ENCODE measurements around the gene MSI2.
"Not testable (repeated sequence)": the region's sequence is repeated elsewhere in the genome, so short reads cannot be mapped to it uniquely, and the experiment has no call there.

Gene MSI2

DNA sequence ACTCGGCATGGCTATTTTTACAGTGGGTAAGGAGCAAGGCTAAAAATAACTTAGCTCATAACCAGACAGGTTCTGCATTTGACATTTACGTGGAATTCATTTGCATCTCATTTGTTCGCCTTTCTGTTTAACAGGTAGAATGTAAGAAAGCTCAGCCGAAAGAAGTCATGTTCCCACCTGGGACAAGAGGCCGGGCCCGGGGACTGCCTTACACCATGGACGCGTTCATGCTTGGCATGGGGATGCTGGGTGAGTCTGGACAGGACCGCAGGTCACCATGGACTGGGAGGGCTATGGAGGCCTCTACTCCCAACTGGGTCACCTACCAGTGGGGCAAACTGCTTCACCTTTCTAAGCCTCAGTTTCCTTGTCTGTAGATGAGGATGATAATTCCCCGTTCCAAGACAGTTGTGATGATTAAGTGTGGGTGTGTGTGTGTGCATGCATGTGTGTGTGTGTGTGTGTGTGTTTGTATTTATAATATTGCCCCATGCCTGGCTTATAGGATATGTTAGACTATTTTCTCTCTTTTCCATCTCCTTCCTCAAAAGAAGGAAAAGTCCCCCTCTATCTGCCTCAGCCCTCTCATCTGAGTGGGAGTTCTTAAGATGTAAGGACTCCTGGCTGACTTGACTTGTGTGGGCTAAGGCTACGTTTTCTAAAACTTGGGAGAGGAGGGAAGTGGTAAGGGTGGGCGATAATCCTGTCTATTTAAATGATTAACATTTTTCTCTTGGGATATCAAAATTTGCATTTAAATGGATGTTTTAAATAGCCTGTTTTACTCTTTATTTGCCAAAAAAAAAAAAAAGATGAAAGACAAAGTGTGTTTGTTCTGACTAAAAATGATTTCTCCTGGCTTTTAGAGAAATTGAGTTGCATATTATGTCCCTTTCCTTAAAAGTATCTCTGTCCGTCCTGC, 359.8 kb downstream of the MSI2 start:
- Histone ChIP-seq H3K4me1 (ENCODE audit: insufficient read depth, low read length) (peaks cover 2% of the 10 kb centered on the region), H3K4me3 (ENCODE audit: low read length) (no peak overlapping the region), H2AFZ (ENCODE audit: low read depth, low read length) (no peak overlapping the region), H3K9me3 (ENCODE audit: low read length) (peaks cover 2% of the 10 kb centered on the region), H3K36me3 (ENCODE audit: insufficient read depth, low read length) (peaks cover 38% of the 10 kb centered on the region), H3K27me3 (ENCODE audit: insufficient read depth, low read length) (no peaks in the 10 kb centered on the region)

DNA sequence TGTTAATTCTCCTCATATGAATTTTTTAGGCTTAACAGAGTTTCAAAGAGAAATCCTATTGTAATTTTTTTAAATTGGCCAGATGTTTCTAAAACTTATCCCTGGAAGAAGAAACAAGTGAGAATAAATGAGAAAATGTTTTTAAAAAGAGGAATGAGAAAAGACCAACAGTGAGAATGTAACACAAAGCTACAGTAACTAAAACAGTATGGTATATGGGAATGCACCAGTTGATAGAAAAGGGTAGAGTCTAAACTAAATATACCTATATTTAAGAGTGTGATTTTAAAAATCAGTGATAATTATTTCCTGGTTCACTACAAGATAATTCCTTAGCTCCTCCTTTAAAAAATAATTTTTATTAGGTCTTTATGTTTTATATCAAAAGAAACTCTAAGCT, 360.9 kb downstream of the MSI2 start:
- peaks cover 2% of the 10 kb centered on the region for H3K9me3 ChIP-seq (ENCODE audit: low read length)
- no peak overlapping the region for H3K4me3 ChIP-seq (ENCODE audit: low read length)
- no peaks in the 10 kb centered on the region for H3K27me3 ChIP-seq (ENCODE audit: insufficient read depth, low read length)
- H2AFZ ChIP-seq (ENCODE audit: low read depth, low read length): no peak overlapping the region
- H3K4me1 ChIP-seq (ENCODE audit: insufficient read depth, low read length): peaks cover 2% of the 10 kb centered on the region
- H3K36me3 ChIP-seq (ENCODE audit: insufficient read depth, low read length): peaks cover 38% of the 10 kb centered on the region

DNA sequence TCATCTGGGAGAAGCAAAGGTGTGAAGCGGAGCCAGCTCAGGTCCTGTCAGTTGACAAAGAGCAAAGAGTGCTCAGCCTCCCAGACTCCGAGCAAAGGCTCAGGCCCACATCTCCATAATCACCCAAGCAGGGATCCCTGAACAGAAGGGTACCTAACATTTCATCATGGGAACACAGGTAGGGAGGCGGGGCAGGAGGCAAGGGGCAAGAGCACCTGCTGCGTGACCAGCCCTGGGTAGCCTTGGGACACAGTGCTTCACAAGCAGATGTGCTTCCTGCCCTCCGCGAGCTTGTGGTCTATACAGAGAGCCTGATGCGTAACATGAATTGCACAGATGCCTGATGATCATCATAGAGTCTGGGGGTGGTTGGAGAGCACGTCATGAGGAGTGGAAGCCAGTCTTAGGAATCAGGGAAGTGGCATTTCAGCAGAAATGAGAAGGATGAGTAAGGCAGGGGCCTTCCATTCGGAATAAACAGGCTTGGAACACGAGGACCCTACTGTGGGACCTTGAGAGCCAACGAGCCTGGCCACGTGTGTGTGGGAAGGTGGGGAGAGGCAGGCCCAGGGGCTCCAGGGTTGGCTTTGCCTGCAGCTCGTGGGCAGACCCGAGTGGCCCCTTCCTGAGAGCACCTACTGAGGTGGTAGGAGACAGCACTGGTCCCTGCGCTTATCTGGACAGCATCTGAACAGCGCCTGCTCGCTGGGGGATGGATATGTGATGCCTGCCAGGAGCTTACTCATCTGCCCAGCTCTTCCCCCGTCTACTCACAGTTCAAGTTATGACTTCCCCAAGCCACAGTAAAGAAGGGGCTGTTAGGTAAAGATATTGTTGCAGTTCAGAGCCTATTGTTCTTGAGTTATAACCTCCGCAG, 363.0 kb downstream of the MSI2 start:
- Histone ChIP-seq H3K27me3 (ENCODE audit: insufficient read depth, low read length) (no peaks in the 10 kb centered on the region), H3K36me3 (ENCODE audit: insufficient read depth, low read length) (peaks cover 38% of the 10 kb centered on the region), H3K9me3 (ENCODE audit: low read length) (peaks cover 2% of the 10 kb centered on the region), H3K4me1 (ENCODE audit: insufficient read depth, low read length) (peaks cover 9% of the 10 kb centered on the region), H3K4me3 (ENCODE audit: low read length) (no peak overlapping the region), H2AFZ (ENCODE audit: low read depth, low read length) (no peak overlapping the region)

DNA sequence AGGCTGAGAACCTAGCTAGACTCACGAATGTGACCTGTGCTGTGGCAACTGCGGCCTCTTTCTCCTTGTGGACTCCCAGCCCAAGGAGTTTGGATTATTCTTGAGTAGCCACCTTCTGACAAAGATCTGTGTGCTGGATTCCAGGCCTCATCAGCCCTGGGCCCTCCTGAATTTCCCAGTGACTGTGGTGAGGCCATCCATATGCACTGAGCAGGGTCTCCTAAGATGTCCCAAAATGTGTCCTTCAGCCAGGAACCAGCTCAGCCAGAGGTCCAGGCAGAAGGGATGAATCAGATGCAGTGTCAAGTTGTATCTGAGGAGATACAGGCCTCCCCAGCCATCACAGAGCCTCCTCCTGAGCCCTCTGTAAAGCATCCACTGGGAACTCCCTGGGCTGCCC, 364.3 kb downstream of the MSI2 start:
- H3K9me3 ChIP-seq (ENCODE audit: low read length): peaks cover 2% of the 10 kb centered on the region
- H3K36me3 ChIP-seq (ENCODE audit: insufficient read depth, low read length): peaks cover 38% of the 10 kb centered on the region
- no peak overlapping the region for H3K4me3 ChIP-seq (ENCODE audit: low read length)
- H2AFZ ChIP-seq (ENCODE audit: low read depth, low read length): no peak overlapping the region
- H3K4me1 ChIP-seq (ENCODE audit: insufficient read depth, low read length): peaks cover 21% of the 10 kb centered on the region
- no peaks in the 10 kb centered on the region for H3K27me3 ChIP-seq (ENCODE audit: insufficient read depth, low read length)

DNA sequence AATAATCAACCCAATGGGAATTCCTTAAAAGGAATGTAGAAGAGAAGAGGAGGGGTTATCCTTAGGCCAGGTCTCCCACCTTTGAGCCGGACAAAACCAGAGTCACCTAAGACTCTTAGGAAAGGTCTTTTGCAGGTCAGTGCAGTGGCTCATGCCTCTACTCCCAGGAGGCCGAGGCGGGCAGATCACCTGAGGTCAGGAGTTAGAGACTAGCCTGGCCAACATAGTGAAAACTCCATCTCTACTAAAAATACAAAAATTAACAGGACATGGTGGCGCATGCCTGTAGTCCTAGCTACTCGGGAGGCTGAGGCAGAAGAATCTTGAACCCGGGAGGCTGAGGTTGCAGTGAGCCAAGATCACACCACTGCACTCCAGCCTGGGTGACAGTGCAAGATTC, 365.5 kb downstream of the MSI2 start:
- H2AFZ ChIP-seq (ENCODE audit: low read depth, low read length); H3K27me3 ChIP-seq (ENCODE audit: insufficient read depth, low read length); H3K9me3 ChIP-seq (ENCODE audit: low read length); H3K4me3 ChIP-seq (ENCODE audit: low read length): not testable (repeated sequence)
- H3K36me3 ChIP-seq (ENCODE audit: insufficient read depth, low read length): peaks cover 38% of the 10 kb centered on the region
- H3K4me1 ChIP-seq (ENCODE audit: insufficient read depth, low read length): peaks cover 25% of the 10 kb centered on the region

DNA sequence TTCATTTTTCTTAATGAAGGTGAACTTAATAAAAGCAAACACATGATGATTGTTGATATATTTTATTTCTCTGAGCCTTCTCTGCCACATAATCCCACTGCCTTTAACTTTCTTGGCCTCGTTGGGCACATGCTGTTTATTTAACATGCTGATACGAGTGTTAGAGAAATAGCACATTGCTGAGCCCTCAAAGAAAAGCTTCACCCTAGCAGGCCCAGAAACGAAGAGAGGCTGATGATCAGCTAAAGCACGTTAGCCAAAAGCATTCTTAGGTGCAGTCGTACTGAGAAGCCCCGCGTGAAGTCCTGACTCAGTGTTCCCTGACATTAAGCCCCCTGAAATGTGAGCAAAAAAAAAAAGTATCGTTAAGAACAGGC, 366.0 kb downstream of the MSI2 start:
- no peaks in the 10 kb centered on the region for H3K27me3 ChIP-seq (ENCODE audit: insufficient read depth, low read length)
- peaks cover 25% of the 10 kb centered on the region for H3K4me1 ChIP-seq (ENCODE audit: insufficient read depth, low read length)
- H3K9me3 ChIP-seq (ENCODE audit: low read length): peaks cover 2% of the 10 kb centered on the region
- peaks cover 38% of the 10 kb centered on the region for H3K36me3 ChIP-seq (ENCODE audit: insufficient read depth, low read length)
- no peak overlapping the region for H2AFZ ChIP-seq (ENCODE audit: low read depth, low read length)
- H3K4me3 ChIP-seq (ENCODE audit: low read length): no peak overlapping the region

DNA sequence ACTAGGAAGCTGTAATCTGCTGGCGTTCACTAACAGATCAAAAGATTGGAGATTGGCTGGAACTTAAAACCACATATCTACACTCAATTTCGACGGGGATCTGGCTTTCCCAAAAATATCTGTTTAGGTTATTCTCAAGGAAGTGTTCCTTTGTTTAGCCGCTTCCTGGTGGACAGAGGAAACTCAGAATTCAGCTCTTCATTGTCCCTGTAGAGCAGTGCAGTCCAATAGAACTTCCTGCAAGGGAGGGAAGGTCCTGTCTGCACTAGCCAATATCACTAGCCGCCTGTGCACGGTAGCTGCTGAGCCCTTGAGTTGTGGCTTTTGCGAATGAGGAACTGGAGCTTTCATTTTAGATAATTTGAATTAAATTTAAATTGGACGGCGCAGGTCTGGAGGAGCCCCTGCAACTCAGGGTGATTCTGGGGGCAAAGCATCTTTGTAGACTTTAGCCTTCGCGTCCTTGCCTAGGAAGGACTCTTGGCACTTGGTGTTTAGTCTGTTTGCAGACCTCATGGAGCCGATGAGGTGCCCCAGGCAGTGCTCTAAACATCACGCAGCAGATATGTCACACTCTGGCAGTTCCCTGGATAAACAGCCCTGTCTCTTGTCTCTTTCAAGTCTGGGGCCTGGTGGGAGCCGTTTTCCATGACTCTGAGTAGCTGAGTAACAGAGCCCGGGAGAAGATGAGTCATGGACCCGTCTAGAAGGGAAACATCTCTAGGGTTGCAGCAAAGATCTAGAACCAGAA, 366.5 kb downstream of the MSI2 start:
- Histone ChIP-seq H3K9me3 (ENCODE audit: low read length) (peaks cover 2% of the 10 kb centered on the region), H3K36me3 (ENCODE audit: insufficient read depth, low read length) (peaks cover 44% of the 10 kb centered on the region), H2AFZ (ENCODE audit: low read depth, low read length) (no peak overlapping the region), H3K4me3 (ENCODE audit: low read length) (no peak overlapping the region), H3K4me1 (ENCODE audit: insufficient read depth, low read length) (peaks cover 25% of the 10 kb centered on the region), H3K27me3 (ENCODE audit: insufficient read depth, low read length) (no peaks in the 10 kb centered on the region)

DNA sequence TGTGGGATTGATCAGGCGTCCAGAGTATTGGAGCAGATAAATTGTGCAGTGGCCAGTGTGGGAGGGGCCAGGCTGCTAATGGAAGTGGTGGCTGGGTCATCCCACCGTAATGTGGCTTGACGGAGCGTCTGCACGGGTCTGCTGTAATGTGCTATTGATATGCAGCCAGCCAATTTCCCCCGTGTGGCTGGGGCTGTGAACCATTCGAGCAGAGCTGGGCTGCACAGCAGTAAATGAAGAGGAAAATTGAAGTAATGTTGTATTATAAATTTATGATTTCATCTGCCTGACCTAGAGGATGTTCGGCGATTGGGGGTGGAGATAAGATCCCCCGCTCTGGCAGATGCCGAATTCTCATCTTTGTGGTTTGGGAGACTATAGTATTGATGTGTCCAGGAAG, 367.3 kb downstream of the MSI2 start:
- Histone ChIP-seq H3K9me3 (ENCODE audit: low read length) (no peaks in the 10 kb centered on the region), H3K4me1 (ENCODE audit: insufficient read depth, low read length) (peaks cover 25% of the 10 kb centered on the region), H2AFZ (ENCODE audit: low read depth, low read length) (no peak overlapping the region), H3K27me3 (ENCODE audit: insufficient read depth, low read length) (no peaks in the 10 kb centered on the region), H3K36me3 (ENCODE audit: insufficient read depth, low read length) (peaks cover 48% of the 10 kb centered on the region), H3K4me3 (ENCODE audit: low read length) (no peak overlapping the region)

DNA sequence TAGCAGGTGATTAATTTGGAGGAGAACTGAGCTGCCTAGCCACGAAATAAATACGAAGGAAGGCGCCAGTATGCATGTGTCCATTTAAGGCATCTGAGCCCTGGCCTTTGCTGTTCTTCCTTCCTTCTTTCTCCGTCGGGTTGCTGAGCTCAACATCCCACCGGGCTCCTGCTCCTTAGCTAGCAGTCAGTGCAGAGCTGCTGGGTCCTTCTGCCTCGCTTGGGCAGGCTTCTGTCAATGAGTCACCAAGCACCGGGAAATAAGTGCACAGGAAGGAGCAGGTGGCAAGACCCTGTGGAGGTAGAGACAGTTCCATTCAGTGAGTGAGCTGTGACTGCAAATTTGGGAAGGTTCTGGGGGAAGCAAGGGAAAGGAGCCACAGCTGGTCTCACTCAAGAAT, 368.1 kb downstream of the MSI2 start:
- H3K4me3 ChIP-seq (ENCODE audit: low read length): no peak overlapping the region
- peaks cover 25% of the 10 kb centered on the region for H3K4me1 ChIP-seq (ENCODE audit: insufficient read depth, low read length)
- H3K27me3 ChIP-seq (ENCODE audit: insufficient read depth, low read length): no peaks in the 10 kb centered on the region
- peaks cover 48% of the 10 kb centered on the region for H3K36me3 ChIP-seq (ENCODE audit: insufficient read depth, low read length)
- H2AFZ ChIP-seq (ENCODE audit: low read depth, low read length): no peak overlapping the region
- no peaks in the 10 kb centered on the region for H3K9me3 ChIP-seq (ENCODE audit: low read length)

DNA sequence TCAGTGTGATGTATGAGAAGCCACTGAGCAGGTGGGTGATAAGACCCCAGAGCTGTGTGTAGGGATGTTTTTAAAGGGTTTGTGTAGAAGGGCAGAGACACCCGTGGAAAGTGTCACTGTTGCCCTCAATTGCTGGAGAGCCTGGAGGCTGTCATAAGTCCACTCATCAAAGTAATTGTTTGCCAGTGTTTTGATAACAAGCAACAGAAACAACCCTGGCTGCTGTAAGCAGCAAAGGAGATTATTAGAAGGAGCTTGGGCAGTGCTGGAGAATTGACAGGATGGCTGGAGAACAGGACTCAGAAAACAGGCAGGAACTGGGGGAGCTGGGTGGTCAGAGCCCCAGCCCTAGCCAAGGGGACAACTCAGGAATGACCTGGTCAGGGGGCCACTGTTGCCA, 369.2 kb downstream of the MSI2 start:
- no peak overlapping the region for H2AFZ ChIP-seq (ENCODE audit: low read depth, low read length)
- H3K4me3 ChIP-seq (ENCODE audit: low read length): no peak overlapping the region
- H3K4me1 ChIP-seq (ENCODE audit: insufficient read depth, low read length): peaks cover 25% of the 10 kb centered on the region
- no peaks in the 10 kb centered on the region for H3K9me3 ChIP-seq (ENCODE audit: low read length)
- no peaks in the 10 kb centered on the region for H3K27me3 ChIP-seq (ENCODE audit: insufficient read depth, low read length)
- H3K36me3 ChIP-seq (ENCODE audit: insufficient read depth, low read length): peaks cover 47% of the 10 kb centered on the region

DNA sequence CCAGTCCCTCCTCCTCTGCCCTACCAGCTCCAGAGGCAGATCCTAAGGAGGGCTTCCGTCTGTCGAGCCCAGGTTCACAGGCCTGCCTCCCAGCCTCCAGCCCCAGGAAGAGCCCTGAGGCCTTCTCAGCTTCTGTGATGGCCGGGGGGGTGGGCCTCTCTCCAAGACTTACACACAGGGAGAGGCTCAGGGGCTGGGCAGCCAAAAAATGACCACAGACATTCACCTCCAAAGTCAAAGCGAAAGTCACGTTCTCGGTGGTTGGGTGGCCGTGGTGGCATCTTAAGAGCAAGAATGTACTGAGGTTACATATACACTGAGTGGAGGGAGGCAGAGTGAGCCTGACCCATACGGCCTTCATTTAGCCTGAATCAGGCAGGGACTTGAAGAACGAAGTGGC, 369.6 kb downstream of the MSI2 start:
- Histone ChIP-seq H3K9me3 (ENCODE audit: low read length) (no peaks in the 10 kb centered on the region), H3K27me3 (ENCODE audit: insufficient read depth, low read length) (no peaks in the 10 kb centered on the region), H3K36me3 (ENCODE audit: insufficient read depth, low read length) (peaks cover 47% of the 10 kb centered on the region), H3K4me1 (ENCODE audit: insufficient read depth, low read length) (peaks cover 25% of the 10 kb centered on the region), H2AFZ (ENCODE audit: low read depth, low read length) (no peak overlapping the region), H3K4me3 (ENCODE audit: low read length) (no peak overlapping the region)

DNA sequence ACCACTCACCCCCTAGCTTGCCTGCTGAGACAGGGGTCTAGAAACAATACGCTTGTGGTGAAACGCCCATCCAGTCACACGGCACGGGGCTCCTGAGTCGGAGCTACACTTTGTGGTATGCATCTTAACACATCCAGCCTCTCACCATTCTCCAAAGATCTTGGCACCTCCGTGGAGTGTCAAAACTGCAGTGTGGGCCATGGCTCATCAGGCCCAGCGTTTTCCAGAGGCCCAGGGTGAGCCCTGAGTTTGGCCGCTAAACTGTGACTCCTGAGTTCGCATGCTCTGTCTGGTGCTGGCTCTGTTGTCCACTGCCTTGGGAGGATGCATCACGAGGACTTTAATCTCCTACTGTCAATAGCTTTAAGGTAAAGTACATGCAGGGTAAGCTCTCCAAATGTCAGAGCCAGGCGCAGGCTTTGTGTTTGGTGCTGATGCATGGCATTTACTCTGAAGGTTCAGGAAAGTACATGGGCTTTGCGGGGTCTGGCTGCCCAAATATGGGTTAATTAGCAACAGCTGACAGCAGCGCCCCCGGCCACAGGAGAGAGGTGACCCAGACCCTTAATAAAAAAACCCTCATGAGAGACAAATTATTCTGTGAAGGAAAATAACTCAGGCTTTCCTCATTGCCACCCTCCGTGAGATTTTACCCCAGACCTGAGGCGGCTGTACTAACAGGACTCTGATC, 370.3 kb downstream of the MSI2 start:
- Histone ChIP-seq H2AFZ (ENCODE audit: low read depth, low read length) (no peak overlapping the region), H3K9me3 (ENCODE audit: low read length) (no peaks in the 10 kb centered on the region), H3K4me3 (ENCODE audit: low read length) (no peak overlapping the region), H3K27me3 (ENCODE audit: insufficient read depth, low read length) (no peaks in the 10 kb centered on the region), H3K36me3 (ENCODE audit: insufficient read depth, low read length) (peaks cover 51% of the 10 kb centered on the region), H3K4me1 (ENCODE audit: insufficient read depth, low read length) (peaks cover 25% of the 10 kb centered on the region)
